ENCODE results near the gene ERG. TPM values are rescaled to one million over a fixed set of nuclear protein-coding genes. Genes with fewer than 3 reads are reported as not detected.

Gene ERG
- total RNA-seq, 1 experiment from 2014 or later: not detected

- H3K27ac Mint-ChIP-seq (ENCODE audit: unreplicated experiment): no peak overlapping the region
- no peaks in the 10 kb centered on the region for H3K4me1 Mint-ChIP-seq (ENCODE audit: low read depth, unreplicated experiment)
- H3K4me3 Mint-ChIP-seq (ENCODE audit: low read depth, unreplicated experiment): no peak overlapping the region
- peaks cover 81% of the 10 kb centered on the region for H3K27me3 Mint-ChIP-seq (ENCODE audit: unreplicated experiment)
- no peak for DNase-seq
- no peaks in the 10 kb centered on the region for H3K36me3 Mint-ChIP-seq (ENCODE audit: insufficient read depth, unreplicated experiment)
- TF ChIP-seq CTCF (IDR thresholded peaks at IDR 0.05; ENCODE audit: unreplicated experiment): no peak
- no peaks in the 10 kb centered on the region for H3K9me3 Mint-ChIP-seq (ENCODE audit: low read depth, unreplicated experiment)
- no TSS peak for BruUV-seq (replicated peaks)
- CTCF ChIA-PET: interaction anchor here (0.6 kb wide), 1 partner anchor 884 kb away, joined by 5 read pairs; no protein-coding TSS in a partner anchor
- intact Hi-C loops (cut with micrococcal nuclease; ENCODE audit: unreplicated experiment): no loop called here
These were observed 3.6 kb downstream of the ERG start for GRCh38 chr21:38494703-38495102.

GRCh38 chr21:38494251-38494642, 4.0 kb downstream of the ERG start:
- intact Hi-C loops (cut with micrococcal nuclease; ENCODE audit: unreplicated experiment): no loop called here
- TF ChIP-seq CTCF (IDR thresholded peaks at IDR 0.05; ENCODE audit: unreplicated experiment): no peak
- Mint-ChIP-seq H3K9me3 (ENCODE audit: low read depth, unreplicated experiment) (no peaks in the 10 kb centered on the region), H3K36me3 (ENCODE audit: insufficient read depth, unreplicated experiment) (no peaks in the 10 kb centered on the region), H3K4me3 (ENCODE audit: low read depth, unreplicated experiment) (no peak overlapping the region), H3K27ac (ENCODE audit: unreplicated experiment) (no peak overlapping the region), H3K4me1 (ENCODE audit: low read depth, unreplicated experiment) (no peaks in the 10 kb centered on the region), H3K27me3 (ENCODE audit: unreplicated experiment) (peaks cover 85% of the 10 kb centered on the region)
- DNase-seq: no peak
- BruUV-seq (replicated peaks): no TSS peak
- CTCF ChIA-PET: no interaction called here

GRCh38 chr21:38493549-38494250, 4.6 kb downstream of the ERG start:
- Mint-ChIP-seq H3K4me3 (ENCODE audit: low read depth, unreplicated experiment) (no peak overlapping the region), H3K36me3 (ENCODE audit: insufficient read depth, unreplicated experiment) (no peaks in the 10 kb centered on the region), H3K4me1 (ENCODE audit: low read depth, unreplicated experiment) (no peaks in the 10 kb centered on the region), H3K9me3 (ENCODE audit: low read depth, unreplicated experiment) (no peaks in the 10 kb centered on the region), H3K27me3 (ENCODE audit: unreplicated experiment) (peaks cover 82% of the 10 kb centered on the region), H3K27ac (ENCODE audit: unreplicated experiment) (no peak overlapping the region)
- intact Hi-C loops (cut with micrococcal nuclease; ENCODE audit: unreplicated experiment): no loop called here
- no TSS peak for BruUV-seq (replicated peaks)
- TF ChIP-seq CTCF (IDR thresholded peaks at IDR 0.05; ENCODE audit: unreplicated experiment): no peak
- CTCF ChIA-PET: no interaction called here
- DNase-seq: no peak

- no TSS peak for BruUV-seq (replicated peaks)
- Mint-ChIP-seq H3K4me3 (ENCODE audit: low read depth, unreplicated experiment) (no peak overlapping the region), H3K4me1 (ENCODE audit: low read depth, unreplicated experiment) (no peaks in the 10 kb centered on the region), H3K36me3 (ENCODE audit: insufficient read depth, unreplicated experiment) (no peaks in the 10 kb centered on the region), H3K27ac (ENCODE audit: unreplicated experiment) (no peak overlapping the region), H3K9me3 (ENCODE audit: low read depth, unreplicated experiment) (no peaks in the 10 kb centered on the region), H3K27me3 (ENCODE audit: unreplicated experiment) (peaks cover 65% of the 10 kb centered on the region)
- CTCF ChIA-PET: no interaction called here
- DNase-seq: no peak
- TF ChIP-seq CTCF (IDR thresholded peaks at IDR 0.05; ENCODE audit: unreplicated experiment): no peak
- intact Hi-C loops (cut with micrococcal nuclease; ENCODE audit: unreplicated experiment): no loop called here
These were observed 6.3 kb downstream of the ERG start for GRCh38 chr21:38492007-38492406.

Data from Calu3 (cell line).